HL-60 (cell line): ENCODE results near the gene MAPK10.

Source experiments
- DNase-seq, 2 experiments: peaks; one replicate each; pipeline ENCODE4 v3.0.0-alpha.2; 2010 to 2020; ENCODE audit warnings: low read depth in 1 of 2, low spot score in 1 of 2
- H3K27ac ChIP-seq: fragments of 250-450 bp; sonication (Bioruptor Pico); replicated peaks from 2 replicates; pipeline ENCODE4 v1.5.1; 2020; ENCODE audit warnings: mild to moderate bottlenecking, moderate library complexity
- H3K27me3 ChIP-seq: fragments of 250-450 bp; sonication (Bioruptor Pico); 2 replicates; pipeline ENCODE4 v1.5.1; 2021; ENCODE audit warnings: mild to moderate bottlenecking, moderate library complexity; ENCODE audit not compliant: insufficient read depth, poor library complexity, severe bottlenecking
- H3K4me3 ChIP-seq: replicated peaks from 2 replicates; pipeline ENCODE4 v1.5.1; 2011; ENCODE audit warnings: mild to moderate bottlenecking, control low read depth, low read length; ENCODE audit not compliant: insufficient read depth
- GABPA ChIP-seq: IDR thresholded peaks from 2 replicates; pipeline ENCODE4 v1.6.1; 2012; ENCODE audit warnings: low read depth
- POLR2AphosphoS5 ChIP-seq: IDR thresholded peaks from 2 replicates; pipeline ENCODE4 v1.6.1; 2012; ENCODE audit warnings: low read depth
- REST ChIP-seq: IDR thresholded peaks from 2 replicates; pipeline ENCODE4 v1.6.1; 2012; ENCODE audit warnings: low read depth; ENCODE audit not compliant: insufficient replicate concordance
- SPI1 ChIP-seq: IDR thresholded peaks from 2 replicates; pipeline ENCODE4 v1.6.1; 2012; ENCODE audit warnings: low read depth, mild to moderate bottlenecking, borderline replicate concordance
- TF ChIP-seq, protein P1 (sequence below): IDR thresholded peaks from one replicate; pipeline ENCODE4 v1.5.1; 2011; ENCODE audit warnings: low read length, control low read depth, inconsistent platforms; ENCODE audit not compliant: insufficient read depth

MAPK10 gene

GRCh38 chr4:86249074-86249473 lies 110.8 kb downstream of the MAPK10 start:
- no peak for DNase-seq
- Histone ChIP-seq H3K27ac (no peak overlapping the region), H3K27me3 (no peaks in the 10 kb centered on the region), H3K4me3 (no peak overlapping the region)
- TF ChIP-seq SPI1, result no peak
- TF ChIP-seq GABPA, result no peak
- TF ChIP-seq REST, result no peak

DNA sequence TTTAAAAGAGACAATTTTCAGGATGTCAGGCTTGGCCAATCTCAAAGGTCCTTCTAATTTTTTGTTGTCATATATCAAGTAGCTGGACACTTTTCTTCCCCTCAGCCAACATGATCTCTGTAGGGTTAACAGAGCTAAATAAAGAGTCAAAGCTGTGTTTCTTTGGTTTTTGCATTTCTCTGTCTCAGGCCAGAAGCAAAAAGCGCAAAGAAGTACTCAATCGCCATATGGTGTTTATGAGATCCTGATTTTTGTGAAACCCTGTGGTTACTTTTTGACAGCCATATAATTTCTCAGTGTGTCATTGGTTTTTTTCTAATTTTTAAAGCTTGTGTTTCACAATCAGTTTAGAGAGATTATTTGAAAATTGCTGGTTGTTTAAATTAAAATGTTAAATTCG lies 111.9 kb downstream of the MAPK10 start:
- no peaks in the 10 kb centered on the region for H3K27me3 ChIP-seq
- DNase-seq, result no peak
- TF ChIP-seq REST (no peak), SPI1 (no peak), POLR2AphosphoS5 (no peak), GABPA (no peak)
- TF ChIP-seq, protein P1, sequence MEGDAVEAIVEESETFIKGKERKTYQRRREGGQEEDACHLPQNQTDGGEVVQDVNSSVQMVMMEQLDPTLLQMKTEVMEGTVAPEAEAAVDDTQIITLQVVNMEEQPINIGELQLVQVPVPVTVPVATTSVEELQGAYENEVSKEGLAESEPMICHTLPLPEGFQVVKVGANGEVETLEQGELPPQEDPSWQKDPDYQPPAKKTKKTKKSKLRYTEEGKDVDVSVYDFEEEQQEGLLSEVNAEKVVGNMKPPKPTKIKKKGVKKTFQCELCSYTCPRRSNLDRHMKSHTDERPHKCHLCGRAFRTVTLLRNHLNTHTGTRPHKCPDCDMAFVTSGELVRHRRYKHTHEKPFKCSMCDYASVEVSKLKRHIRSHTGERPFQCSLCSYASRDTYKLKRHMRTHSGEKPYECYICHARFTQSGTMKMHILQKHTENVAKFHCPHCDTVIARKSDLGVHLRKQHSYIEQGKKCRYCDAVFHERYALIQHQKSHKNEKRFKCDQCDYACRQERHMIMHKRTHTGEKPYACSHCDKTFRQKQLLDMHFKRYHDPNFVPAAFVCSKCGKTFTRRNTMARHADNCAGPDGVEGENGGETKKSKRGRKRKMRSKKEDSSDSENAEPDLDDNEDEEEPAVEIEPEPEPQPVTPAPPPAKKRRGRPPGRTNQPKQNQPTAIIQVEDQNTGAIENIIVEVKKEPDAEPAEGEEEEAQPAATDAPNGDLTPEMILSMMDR, result no peak
- H3K4me3 ChIP-seq, result no peak overlapping the region
- H3K27ac ChIP-seq, result no peak overlapping the region

DNA sequence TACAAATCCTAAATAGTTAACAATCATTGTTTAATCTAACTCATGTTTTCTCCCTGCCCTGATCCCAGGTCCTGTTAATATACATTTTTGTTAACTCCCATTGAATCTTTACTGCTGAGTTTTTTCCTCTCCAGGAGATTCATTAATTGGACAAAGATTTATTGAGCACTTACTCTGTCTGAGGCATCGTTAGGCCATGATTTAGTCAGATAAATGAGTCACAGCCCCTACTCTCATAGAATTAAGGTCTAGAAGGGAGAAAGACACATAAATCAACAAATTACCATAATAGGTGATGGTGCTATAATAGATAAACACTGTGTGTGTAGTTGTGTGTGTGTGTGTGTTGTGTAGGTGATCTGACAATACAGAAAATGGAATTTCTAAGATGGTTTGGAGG lies 112.5 kb downstream of the MAPK10 start:
- TF ChIP-seq SPI1, result no peak
- TF ChIP-seq POLR2AphosphoS5, result no peak
- TF ChIP-seq GABPA, result no peak
- TF ChIP-seq, protein P1, result no peak
- TF ChIP-seq REST, result no peak
- DNase-seq, result no peak
- Histone ChIP-seq H3K27ac (no peak overlapping the region), H3K27me3 (no peaks in the 10 kb centered on the region), H3K4me3 (no peak overlapping the region)

GRCh38 chr4:86243750-86244149 lies 116.1 kb downstream of the MAPK10 start:
- DNase-seq, result no peak
- H3K27ac ChIP-seq, result no peak overlapping the region
- H3K4me3 ChIP-seq, result no peak overlapping the region
- TF ChIP-seq SPI1, result no peak
- no peak for TF ChIP-seq GABPA
- no peak for TF ChIP-seq POLR2AphosphoS5
- TF ChIP-seq, protein P1, result no peak
- no peak for TF ChIP-seq REST
- no peaks in the 10 kb centered on the region for H3K27me3 ChIP-seq
